Myometrial cell (primary cell): ENCODE measurements around the gene EIF5A2. TPM values are rescaled to one million over a fixed set of nuclear protein-coding genes. Genes with fewer than 3 reads are reported as not detected.

Experiments used
- total RNA-seq: library from RNA; depleted of rRNA; stranded (reverse); fragments of >200 nt; gene quantifications from 2 replicates; pipeline ENCODE4 v1.2.3, GENCODE V29; 2015

EIF5A2 gene
- total RNA-seq = 9.4 and 18.5 TPM in 2 replicates

GRCh38 chr3:170908235-170909116 is at the start of gene EIF5A2:
Gene EIF5A2 (minus strand): TSS chr3:170908637. CDS start chr3:170907806, 831 bp downstream.

GRCh38 chr3:170869645-170870593 is 38.5 kb downstream of the EIF5A2 start, which contains the start of gene RPL22L1:
Gene RPL22L1 (minus strand): TSS chr3:170870195. CDS start chr3:170870167, 28 bp downstream.

Other genes with a start within 250 kb of the EIF5A2 start
- gene RPL22L1, start 38.4 kb downstream of the EIF5A2 start, total RNA-seq = 578 and 593 TPM in 2 replicates
- gene SLC2A2, start 118.1 kb upstream of the EIF5A2 start, total RNA-seq = not detected in 2 replicates